OCI-LY1 (cell line): ENCODE results near the gene SLC47A2.

Experiments
- CTCF ChIP-seq: fragments of 200-600 bp; sonication (generic), shearing (Covaris generic); IDR thresholded peaks from 2 replicates; pipeline ENCODE4 v1.5.1; 2017; ENCODE audit warnings: mild to moderate bottlenecking, antibody characterized with exemption, low read length, moderate library complexity, mixed read lengths
- EZH2 ChIP-seq: fragments of 200-600 bp; sonication (generic), shearing (Covaris generic); IDR thresholded peaks from 2 replicates; pipeline ENCODE4 v1.8.0; 2017; ENCODE audit warnings: borderline replicate concordance, mixed run types, mild to moderate bottlenecking, antibody characterized with exemption, low read length, moderate library complexity, mixed read lengths

GRCh38 chr17:19630035-19630434, 86.3 kb downstream of the SLC47A2 start:
- TF ChIP-seq CTCF (no peak), EZH2 (no peak)
